Rectal smooth muscle tissue (tissue), 1 donor: ENCODE data around the gene RGPD3.
"Not testable (repeated sequence)": the region's sequence is repeated elsewhere in the genome, so short reads cannot be mapped to it uniquely, and the experiment has no call there.

Source experiments
- H3K27ac ChIP-seq: one replicate; pipeline ENCODE4 v1.7.0; 2013; ENCODE audit warnings: low read depth, low read length, inconsistent platforms
- H3K27me3 ChIP-seq: one replicate; pipeline ENCODE4 v1.7.0; 2013; ENCODE audit warnings: low read length; ENCODE audit not compliant: control insufficient read depth, insufficient read depth
- H3K36me3 ChIP-seq: one replicate; pipeline ENCODE4 v1.7.0; 2013; ENCODE audit warnings: low read length; ENCODE audit not compliant: control insufficient read depth, insufficient read depth
- H3K4me1 ChIP-seq: one replicate; pipeline ENCODE4 v1.7.0; 2013; ENCODE audit warnings: low read length; ENCODE audit not compliant: control insufficient read depth, insufficient read depth
- H3K4me3 ChIP-seq: one replicate; pipeline ENCODE4 v1.7.0; 2013; ENCODE audit warnings: low read length
- H3K9ac ChIP-seq: one replicate; pipeline ENCODE4 v1.7.0; 2013; ENCODE audit warnings: low read length

The RGPD3 gene

GRCh38 chr2:106504192-106504591 lies 36.0 kb upstream of the RGPD3 start:
- H3K4me1 ChIP-seq, H3K27ac ChIP-seq, H3K4me3 ChIP-seq, H3K27me3 ChIP-seq, H3K36me3 ChIP-seq, H3K9ac ChIP-seq: not testable (repeated sequence)

GRCh38 chr2:106502351-106502750 lies 34.1 kb upstream of the RGPD3 start:
- H3K9ac ChIP-seq, H3K4me3 ChIP-seq, H3K27ac ChIP-seq, H3K27me3 ChIP-seq, H3K36me3 ChIP-seq, H3K4me1 ChIP-seq: not testable (repeated sequence)

GRCh38 chr2:106500350-106500749 lies 32.1 kb upstream of the RGPD3 start:
- H3K9ac ChIP-seq, H3K4me3 ChIP-seq, H3K27ac ChIP-seq, H3K36me3 ChIP-seq, H3K4me1 ChIP-seq, H3K27me3 ChIP-seq: not testable (repeated sequence)

- H3K27me3 ChIP-seq, H3K4me1 ChIP-seq, H3K27ac ChIP-seq, H3K4me3 ChIP-seq, H3K9ac ChIP-seq, H3K36me3 ChIP-seq: not testable (repeated sequence)
These were observed 30.3 kb upstream of the RGPD3 start for GRCh38 chr2:106498549-106498948.

- not testable (repeated sequence) for H3K4me1 ChIP-seq, H3K9ac ChIP-seq, H3K4me3 ChIP-seq, H3K36me3 ChIP-seq, H3K27me3 ChIP-seq, H3K27ac ChIP-seq
These were observed 24.7 kb upstream of the RGPD3 start for GRCh38 chr2:106492913-106493312.

- H3K27ac ChIP-seq, H3K9ac ChIP-seq, H3K4me3 ChIP-seq, H3K27me3 ChIP-seq, H3K4me1 ChIP-seq, H3K36me3 ChIP-seq: not testable (repeated sequence)
These were observed 24.2 kb upstream of the RGPD3 start for GRCh38 chr2:106492399-106492798.

- not testable (repeated sequence) for H3K27me3 ChIP-seq, H3K4me3 ChIP-seq, H3K27ac ChIP-seq, H3K9ac ChIP-seq, H3K36me3 ChIP-seq, H3K4me1 ChIP-seq
These were observed 21.5 kb upstream of the RGPD3 start for GRCh38 chr2:106489701-106490100.

GRCh38 chr2:106487386-106488191 lies 19.4 kb upstream of the RGPD3 start:
- H3K9ac ChIP-seq, H3K4me3 ChIP-seq, H3K27ac ChIP-seq, H3K36me3 ChIP-seq, H3K27me3 ChIP-seq, H3K4me1 ChIP-seq: not testable (repeated sequence)

- H3K4me3 ChIP-seq, H3K36me3 ChIP-seq, H3K27ac ChIP-seq, H3K4me1 ChIP-seq, H3K9ac ChIP-seq, H3K27me3 ChIP-seq: not testable (repeated sequence)
These were observed 18.6 kb upstream of the RGPD3 start, which contains the start of gene CD8B2 for GRCh38 chr2:106486551-106487385. Gene CD8B2, plus strand, starts transcription at chr2:106487364. Its CDS starts 63 bp downstream, at chr2:106487427.

- H3K4me1 ChIP-seq, H3K4me3 ChIP-seq, H3K36me3 ChIP-seq, H3K27me3 ChIP-seq, H3K27ac ChIP-seq, H3K9ac ChIP-seq: not testable (repeated sequence)
These were observed 11.3 kb upstream of the RGPD3 start for GRCh38 chr2:106479563-106479962.

GRCh38 chr2:106477647-106478046 lies 9.4 kb upstream of the RGPD3 start:
- not testable (repeated sequence) for H3K4me1 ChIP-seq, H3K27me3 ChIP-seq, H3K4me3 ChIP-seq, H3K27ac ChIP-seq, H3K9ac ChIP-seq, H3K36me3 ChIP-seq

- not testable (repeated sequence) for H3K36me3 ChIP-seq, H3K4me1 ChIP-seq, H3K4me3 ChIP-seq, H3K27ac ChIP-seq, H3K27me3 ChIP-seq, H3K9ac ChIP-seq
These were observed 2.4 kb upstream of the RGPD3 start for GRCh38 chr2:106470658-106471057.

GRCh38 chr2:106467516-106467915 lies 697 bp downstream of the RGPD3 start:
- not testable (repeated sequence) for H3K4me1 ChIP-seq

More at GRCh38 chr2:106467516-106467915, 697 bp downstream of the RGPD3 start:
- not testable (repeated sequence) for H3K36me3 ChIP-seq, H3K27me3 ChIP-seq, H3K9ac ChIP-seq, H3K27ac ChIP-seq, H3K4me3 ChIP-seq
